Panc1 (cell line): ENCODE data around the gene FAM117A. TPM values are rescaled to one million over a fixed set of nuclear protein-coding genes. Genes with fewer than 3 reads are reported as not detected.
A peak's percentile ranks its signal among the peaks of the same experiment; 100 is the strongest.

Source experiments
- ATAC-seq: fragments of 200-7000 bp; cut with Tn5 transposase; 2 replicates; pipeline ENCODE4 v1.9.1; 2020; ENCODE audit warnings: mild to moderate bottlenecking, moderate library complexity
- BruUV-seq: library from RNA; stranded (reverse); fragments of 400-500 nt; replicated peaks from 2 replicates; lab custom pipeline; 2021; lab: Mats Ljungman, UMichigan
- CTCF ChIA-PET: fragments of 300-600 bp; sonication (Branson Sonifier 250); formaldehyde crosslinking; loops from one replicate; lab custom pipeline; 2022; ENCODE audit warnings: antibody characterized with exemption; lab: Charles Lee
- POLR2A ChIA-PET: fragments of 300-600 bp; sonication (Branson Sonifier 250); formaldehyde crosslinking; loops from one replicate; lab custom pipeline; 2022; ENCODE audit warnings: antibody characterized with exemption; lab: Charles Lee
- DNase-seq: peaks from one replicate; pipeline ENCODE4 v3.0.0-alpha.2; 2010; ENCODE audit warnings: low read depth, low spot score
- H3K27ac ChIP-seq: 2 replicates; pipeline ENCODE4 v1.5.1; 2011; ENCODE audit warnings: mild to moderate bottlenecking, low read length, inconsistent platforms
- H3K27me3 ChIP-seq: fragments of 200-500 bp; sonication (Bioruptor generic); 2 replicates; pipeline ENCODE4 v1.6.0; 2014; ENCODE audit warnings: low read length, inconsistent platforms; ENCODE audit not compliant: control insufficient read depth, insufficient read depth
- H3K36me3 ChIP-seq: fragments of 200-500 bp; sonication (Bioruptor generic); 2 replicates; pipeline ENCODE4 v1.5.1; 2014; ENCODE audit warnings: inconsistent platforms, mild to moderate bottlenecking, low read length, moderate library complexity; ENCODE audit not compliant: control insufficient read depth, insufficient read depth
- H3K4me1 ChIP-seq: 2 replicates; pipeline ENCODE4 v1.5.1; 2011; ENCODE audit warnings: inconsistent platforms, mild to moderate bottlenecking, low read length, moderate library complexity; ENCODE audit not compliant: control insufficient read depth, insufficient read depth
- H3K4me3 ChIP-seq, 2 experiments: 2 replicates each; pipeline ENCODE4 v1.5.1; 2011 to 2012; ENCODE audit warnings: low read depth in 2 of 2, low read length in 2 of 2, mild to moderate bottlenecking in 2 of 2, inconsistent platforms in 1 of 2, moderate library complexity in 1 of 2
- H3K9me3 ChIP-seq: fragments of 200-500 bp; sonication (Bioruptor generic); 2 replicates; pipeline ENCODE4 v1.5.1; 2014; ENCODE audit warnings: low read depth, mild to moderate bottlenecking, inconsistent platforms, low read length, moderate library complexity; ENCODE audit not compliant: control insufficient read depth, insufficient read depth
- CTCF ChIP-seq: fragments of 450-650 bp; IDR thresholded peaks from 2 replicates; pipeline ENCODE4 v1.5.1; 2017; ENCODE audit warnings: mild to moderate bottlenecking
- POLR2AphosphoS5 ChIP-seq: IDR thresholded peaks from 2 replicates; pipeline ENCODE4 v1.6.1; 2012; ENCODE audit warnings: mild to moderate bottlenecking, low read depth, low read length, moderate library complexity
- SIN3A ChIP-seq: IDR thresholded peaks from 2 replicates; pipeline ENCODE4 v1.6.1; 2012; ENCODE audit warnings: low read depth, mild to moderate bottlenecking, low read length, moderate library complexity, borderline replicate concordance; ENCODE audit not compliant: insufficient read depth
- TCF7L2 ChIP-seq: IDR thresholded peaks from 2 replicates; pipeline ENCODE4 v1.6.1; 2011; ENCODE audit warnings: mild to moderate bottlenecking, low read depth, low read length, inconsistent platforms
- in situ Hi-C: cut with HindIII; loops from 2 replicates; pipeline ENCODE4 v1.10.0; 2016; ENCODE audit warnings: low sequenced_read_pairs, low pct_unique_long_range_greater_than_20kb
- intact Hi-C: fragments of 100-400 bp; cut with micrococcal nuclease; formaldehyde crosslinking; loops from one replicate; pipeline ENCODE4 v1.10.0; 2022; ENCODE audit not compliant: unreplicated experiment
- total RNA-seq: library from RNA; stranded (reverse); gene quantifications from one replicate; pipeline ENCODE4 v1.2.1, GENCODE V29; 2021; ENCODE audit not compliant: unreplicated experiment
- TF ChIP-seq, protein P1 (sequence below), 2 experiments: IDR thresholded peaks; 2 replicates each; pipeline ENCODE4 v1.6.1; 2011 to 2012; ENCODE audit warnings: low read depth in 2 of 2, control low read depth in 1 of 2, low read length in 1 of 2, mild to moderate bottlenecking in 1 of 2, moderate library complexity in 1 of 2; ENCODE audit not compliant: insufficient read depth in 1 of 2

The FAM117A gene
- total RNA-seq, 1 experiment from 2014 or later: 8.0 TPM

- no peak overlapping the region for H3K27ac ChIP-seq
- BruUV-seq: no TSS peak
- H3K36me3 ChIP-seq: peaks cover 20% of the 10 kb centered on the region
- no peaks in the 10 kb centered on the region for H3K9me3 ChIP-seq
- CTCF ChIA-PET: interaction anchor here (0.6 to 1.2 kb wide), 2 partner anchors 129 to 519 kb away, joined by 4 to 9 read pairs; no protein-coding TSS in a partner anchor
- TF ChIP-seq SIN3A (no peak), TCF7L2 (no peak), POLR2AphosphoS5 (0 out of 2 replicates have a peak, but pooled peaks have one; percentile 27), CTCF (no peak)
- TF ChIP-seq, protein P1, sequence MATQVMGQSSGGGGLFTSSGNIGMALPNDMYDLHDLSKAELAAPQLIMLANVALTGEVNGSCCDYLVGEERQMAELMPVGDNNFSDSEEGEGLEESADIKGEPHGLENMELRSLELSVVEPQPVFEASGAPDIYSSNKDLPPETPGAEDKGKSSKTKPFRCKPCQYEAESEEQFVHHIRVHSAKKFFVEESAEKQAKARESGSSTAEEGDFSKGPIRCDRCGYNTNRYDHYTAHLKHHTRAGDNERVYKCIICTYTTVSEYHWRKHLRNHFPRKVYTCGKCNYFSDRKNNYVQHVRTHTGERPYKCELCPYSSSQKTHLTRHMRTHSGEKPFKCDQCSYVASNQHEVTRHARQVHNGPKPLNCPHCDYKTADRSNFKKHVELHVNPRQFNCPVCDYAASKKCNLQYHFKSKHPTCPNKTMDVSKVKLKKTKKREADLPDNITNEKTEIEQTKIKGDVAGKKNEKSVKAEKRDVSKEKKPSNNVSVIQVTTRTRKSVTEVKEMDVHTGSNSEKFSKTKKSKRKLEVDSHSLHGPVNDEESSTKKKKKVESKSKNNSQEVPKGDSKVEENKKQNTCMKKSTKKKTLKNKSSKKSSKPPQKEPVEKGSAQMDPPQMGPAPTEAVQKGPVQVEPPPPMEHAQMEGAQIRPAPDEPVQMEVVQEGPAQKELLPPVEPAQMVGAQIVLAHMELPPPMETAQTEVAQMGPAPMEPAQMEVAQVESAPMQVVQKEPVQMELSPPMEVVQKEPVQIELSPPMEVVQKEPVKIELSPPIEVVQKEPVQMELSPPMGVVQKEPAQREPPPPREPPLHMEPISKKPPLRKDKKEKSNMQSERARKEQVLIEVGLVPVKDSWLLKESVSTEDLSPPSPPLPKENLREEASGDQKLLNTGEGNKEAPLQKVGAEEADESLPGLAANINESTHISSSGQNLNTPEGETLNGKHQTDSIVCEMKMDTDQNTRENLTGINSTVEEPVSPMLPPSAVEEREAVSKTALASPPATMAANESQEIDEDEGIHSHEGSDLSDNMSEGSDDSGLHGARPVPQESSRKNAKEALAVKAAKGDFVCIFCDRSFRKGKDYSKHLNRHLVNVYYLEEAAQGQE (IDR thresholded peaks at IDR 0.05; ENCODE audit: insufficient read depth in 1 of 2, low read depth in 2 of 2, low read length in 1 of 2): no peak
- POLR2A ChIA-PET: no interaction called here
- DNase-seq (no peak), ATAC-seq (no peak)
- no peak overlapping the region for H3K4me3 ChIP-seq
- intact Hi-C loops: loop anchor here (10.0 kb wide), 2 partner anchors 145 to 295 kb away; partner anchors contain the start of genes DLX3 and TAC4
- peaks cover 1% of the 10 kb centered on the region for H3K4me1 ChIP-seq
- no peaks in the 10 kb centered on the region for H3K27me3 ChIP-seq
- in situ Hi-C loops: no loop called here
Measured at GRCh38 chr17:49699966-49700575, 63.9 kb downstream of the FAM117A start.

DNA sequence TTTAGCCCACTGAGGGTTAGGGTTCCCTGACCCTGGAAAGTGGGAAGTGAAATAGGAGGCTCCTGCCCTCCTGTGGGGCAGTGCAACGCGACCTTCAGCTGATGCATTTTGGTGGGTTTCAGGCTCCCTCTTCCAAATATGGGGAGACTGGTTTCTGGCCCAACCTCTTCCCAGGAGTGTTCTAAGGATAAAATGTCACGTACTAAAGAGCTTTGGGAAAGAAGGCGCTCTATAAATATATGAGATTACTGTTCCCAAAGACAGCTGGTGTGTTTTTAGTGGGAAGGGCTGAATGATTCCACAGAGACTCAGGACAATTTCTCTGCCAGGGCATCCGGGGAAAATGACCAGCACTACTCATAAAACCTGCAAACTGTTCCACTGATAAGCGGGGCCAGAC, 65.9 kb downstream of the FAM117A start:
- in situ Hi-C loops: no loop called here
- peaks cover 7% of the 10 kb centered on the region for H3K4me1 ChIP-seq
- H3K9me3 ChIP-seq: no peaks in the 10 kb centered on the region
- ChIA-PET POLR2A (no interaction called here), CTCF (interaction anchor here (0.7 kb wide), 1 partner anchor 300 kb away, joined by 5 read pairs; no protein-coding TSS in a partner anchor)
- H3K27me3 ChIP-seq: no peaks in the 10 kb centered on the region
- H3K27ac ChIP-seq: no peak overlapping the region
- TF ChIP-seq TCF7L2 (no peak), POLR2AphosphoS5 (no peak), SIN3A (no peak), CTCF (no peak)
- TF ChIP-seq, protein P1 (IDR thresholded peaks at IDR 0.05; ENCODE audit: insufficient read depth in 1 of 2, low read depth in 2 of 2, low read length in 1 of 2): no peak
- no peak for DNase-seq
- peaks cover 7% of the 10 kb centered on the region; the same call in 1 of the 2 replicates for H3K36me3 ChIP-seq
- intact Hi-C loops: no loop called here
- no TSS peak for BruUV-seq
- no peak for ATAC-seq
- no peak overlapping the region for H3K4me3 ChIP-seq
